ENCODE results near the gene CEP128. TPM values are rescaled to one million over a fixed set of nuclear protein-coding genes. Genes with fewer than 3 reads are reported as not detected.

CEP128 gene
- total RNA-seq, 1 donor from 2014 or later = 6.1 TPM

DNA sequence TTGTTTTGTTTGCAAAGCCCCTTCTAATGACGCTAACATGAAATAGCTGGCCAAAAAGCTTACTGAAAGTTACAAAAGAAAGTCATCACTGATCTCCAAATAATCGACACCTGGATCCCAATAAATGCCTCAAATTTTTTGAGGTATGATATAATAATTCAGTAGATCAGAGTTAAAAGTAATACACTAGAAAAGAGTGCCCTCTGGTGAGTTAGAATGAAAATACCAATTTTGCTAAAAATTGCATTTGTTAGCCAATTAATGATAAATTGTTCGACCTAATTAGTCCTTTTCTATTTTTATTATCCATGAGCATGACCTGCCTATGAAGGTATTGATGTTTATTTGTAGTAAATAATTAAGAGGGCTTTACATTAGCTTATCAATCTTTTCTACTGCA lies 78.6 kb downstream of the CEP128 start:
- TF ChIP-seq, protein P1, sequence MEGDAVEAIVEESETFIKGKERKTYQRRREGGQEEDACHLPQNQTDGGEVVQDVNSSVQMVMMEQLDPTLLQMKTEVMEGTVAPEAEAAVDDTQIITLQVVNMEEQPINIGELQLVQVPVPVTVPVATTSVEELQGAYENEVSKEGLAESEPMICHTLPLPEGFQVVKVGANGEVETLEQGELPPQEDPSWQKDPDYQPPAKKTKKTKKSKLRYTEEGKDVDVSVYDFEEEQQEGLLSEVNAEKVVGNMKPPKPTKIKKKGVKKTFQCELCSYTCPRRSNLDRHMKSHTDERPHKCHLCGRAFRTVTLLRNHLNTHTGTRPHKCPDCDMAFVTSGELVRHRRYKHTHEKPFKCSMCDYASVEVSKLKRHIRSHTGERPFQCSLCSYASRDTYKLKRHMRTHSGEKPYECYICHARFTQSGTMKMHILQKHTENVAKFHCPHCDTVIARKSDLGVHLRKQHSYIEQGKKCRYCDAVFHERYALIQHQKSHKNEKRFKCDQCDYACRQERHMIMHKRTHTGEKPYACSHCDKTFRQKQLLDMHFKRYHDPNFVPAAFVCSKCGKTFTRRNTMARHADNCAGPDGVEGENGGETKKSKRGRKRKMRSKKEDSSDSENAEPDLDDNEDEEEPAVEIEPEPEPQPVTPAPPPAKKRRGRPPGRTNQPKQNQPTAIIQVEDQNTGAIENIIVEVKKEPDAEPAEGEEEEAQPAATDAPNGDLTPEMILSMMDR (IDR thresholded peaks at IDR 0.05) = no peak
- DNase-seq (no peak), ATAC-seq (no peak)
- intact Hi-C loops (cut with DNase I) = no loop called here
- Histone ChIP-seq H3K36me3 (no peaks in the 10 kb centered on the region), H3K27ac (no peak overlapping the region), H3K9me3 (no peaks in the 10 kb centered on the region), H3K27me3 (no peaks in the 10 kb centered on the region), H3K4me3 (no peak overlapping the region), H3K4me1 (no peaks in the 10 kb centered on the region)

DNA sequence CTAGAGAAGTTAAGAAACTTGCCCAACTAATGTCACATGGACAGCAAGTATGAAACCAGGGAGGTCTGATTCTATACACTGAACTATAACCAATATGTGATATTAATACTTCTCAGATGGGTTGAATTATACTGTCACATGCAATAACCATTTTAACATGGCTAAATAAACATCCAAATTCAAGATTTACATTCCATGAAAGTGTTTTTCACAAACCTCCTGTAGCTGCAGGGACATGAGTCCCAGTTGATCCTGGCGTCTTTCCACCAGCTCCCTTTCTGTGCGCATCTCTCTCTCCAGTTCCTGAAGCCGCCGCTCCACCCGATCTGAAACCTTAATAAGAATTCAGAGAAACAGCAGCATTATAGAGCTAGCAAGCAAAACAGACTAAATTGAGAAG lies 79.0 kb downstream of the CEP128 start:
- intact Hi-C loops (cut with DNase I) = no loop called here
- no peak overlapping the region for H3K27ac ChIP-seq
- TF ChIP-seq, protein P1 (IDR thresholded peaks at IDR 0.05) = no peak

DNA sequence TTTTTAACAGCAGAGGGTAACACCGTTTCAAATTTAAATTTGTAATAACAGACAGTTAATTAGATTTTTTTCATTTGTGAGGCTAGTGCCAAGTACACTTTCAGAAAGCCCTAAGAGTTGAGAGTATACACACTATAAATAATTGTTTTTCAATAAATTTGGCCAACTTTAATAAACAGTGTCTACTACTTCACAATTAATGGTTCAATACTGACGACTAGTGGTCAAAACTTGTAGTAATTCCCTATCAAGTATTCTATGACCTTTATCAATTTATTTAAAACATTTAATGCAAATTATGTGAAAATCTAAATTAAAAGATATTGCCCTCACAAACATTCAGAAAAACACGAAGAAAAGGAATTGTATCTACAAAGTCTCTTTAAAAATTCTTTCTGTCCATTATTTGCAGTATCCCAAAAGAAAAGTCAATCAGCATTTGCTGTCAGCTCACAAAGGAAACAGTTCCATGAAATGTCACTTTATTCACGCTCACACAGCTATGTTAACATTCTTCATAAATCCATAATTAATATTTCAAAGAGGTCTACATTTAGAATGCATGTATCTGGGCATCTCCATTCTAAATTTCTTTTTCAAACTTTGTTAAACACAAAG lies 91.2 kb downstream of the CEP128 start:
- Histone ChIP-seq H3K27me3 (no peaks in the 10 kb centered on the region), H3K9me3 (no peaks in the 10 kb centered on the region), H3K4me1 (no peaks in the 10 kb centered on the region), H3K4me3 (no peak overlapping the region), H3K36me3 (no peaks in the 10 kb centered on the region), H3K27ac (no peak overlapping the region)
- no peak for ATAC-seq
- TF ChIP-seq, protein P1 (IDR thresholded peaks at IDR 0.05) = peak; percentile 64
- DNase-seq = no peak
- intact Hi-C loops (cut with DNase I) = no loop called here

More for the DNA sequence above, 79.0 kb downstream of the CEP128 start:
- Histone ChIP-seq H3K27me3 (no peaks in the 10 kb centered on the region), H3K9me3 (no peaks in the 10 kb centered on the region), H3K4me3 (no peak overlapping the region), H3K4me1 (no peaks in the 10 kb centered on the region), H3K36me3 (no peaks in the 10 kb centered on the region)
- ATAC-seq (no peak), DNase-seq (no peak)

DNA sequence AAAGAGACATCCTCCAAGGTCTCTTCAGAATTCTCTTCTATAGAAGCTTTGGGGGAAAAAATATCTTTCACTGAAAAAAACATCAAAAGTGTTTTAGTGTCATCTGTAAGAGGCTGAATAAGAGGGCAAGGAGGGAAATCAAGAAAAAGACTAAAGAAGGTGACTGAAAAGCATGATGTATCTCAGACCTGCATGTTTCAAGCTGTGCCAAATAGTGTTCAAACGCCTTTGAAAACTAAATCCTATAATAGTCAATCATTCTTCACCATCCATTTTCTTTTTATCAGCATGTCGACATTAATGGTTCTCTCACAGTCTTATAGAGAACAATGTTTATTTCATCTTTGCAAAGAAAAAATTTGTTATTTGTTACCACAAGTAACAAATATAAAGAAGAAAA lies 94.5 kb downstream of the CEP128 start:
- H3K9me3 ChIP-seq = no peaks in the 10 kb centered on the region
- no peaks in the 10 kb centered on the region for H3K4me1 ChIP-seq
- H3K36me3 ChIP-seq = no peaks in the 10 kb centered on the region
- H3K4me3 ChIP-seq = no peak overlapping the region
- DNase-seq = no peak
- intact Hi-C loops (cut with DNase I) = no loop called here
- H3K27me3 ChIP-seq = no peaks in the 10 kb centered on the region
- H3K27ac ChIP-seq = no peak overlapping the region
- TF ChIP-seq, protein P1 (IDR thresholded peaks at IDR 0.05) = no peak
- ATAC-seq = no peak

DNA sequence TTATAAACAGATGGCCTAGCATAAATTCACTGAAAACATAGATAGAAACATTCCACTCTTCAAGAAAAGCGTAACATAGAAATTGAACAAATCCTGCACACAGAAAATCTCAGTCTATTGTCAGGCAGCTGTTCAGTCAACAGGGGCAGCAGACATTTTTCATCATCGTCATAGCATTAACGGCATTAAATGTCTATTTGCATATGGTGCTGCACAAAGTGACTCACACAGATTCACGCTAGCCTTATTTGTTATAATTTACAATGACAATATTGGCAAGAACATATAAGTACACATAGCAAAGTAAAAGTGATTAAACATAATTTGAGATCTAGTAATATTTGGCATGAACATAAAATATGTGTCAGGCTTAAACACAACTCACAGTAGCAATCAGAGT lies 95.7 kb downstream of the CEP128 start:
- DNase-seq (no peak), ATAC-seq (no peak)
- no peaks in the 10 kb centered on the region for H3K36me3 ChIP-seq
- intact Hi-C loops (cut with DNase I) = no loop called here
- H3K9me3 ChIP-seq = no peaks in the 10 kb centered on the region
- TF ChIP-seq, protein P1 (IDR thresholded peaks at IDR 0.05) = no peak
- H3K27me3 ChIP-seq = no peaks in the 10 kb centered on the region
- no peaks in the 10 kb centered on the region for H3K4me1 ChIP-seq
- H3K4me3 ChIP-seq = no peak overlapping the region
- no peak overlapping the region for H3K27ac ChIP-seq

DNA sequence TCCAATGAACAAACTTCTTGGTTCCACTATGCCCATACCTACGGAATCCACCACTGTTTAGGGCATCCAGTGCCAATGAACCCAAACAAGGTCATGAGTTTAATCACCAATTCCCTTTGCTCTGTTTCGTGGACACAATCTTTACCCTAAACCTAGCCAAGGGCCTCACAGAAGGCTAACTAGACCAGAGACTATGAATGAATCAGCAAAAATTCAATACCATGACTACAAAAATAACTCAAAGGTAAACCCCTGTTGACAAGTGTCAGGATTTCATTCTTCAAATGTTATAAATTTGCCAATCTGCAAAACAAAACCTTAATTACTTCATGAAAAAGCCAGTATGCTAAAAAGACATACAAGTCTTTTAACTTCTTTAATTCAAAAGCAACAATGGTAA lies 96.7 kb downstream of the CEP128 start:
- Histone ChIP-seq H3K4me1 (no peaks in the 10 kb centered on the region), H3K9me3 (no peaks in the 10 kb centered on the region), H3K36me3 (no peaks in the 10 kb centered on the region), H3K27ac (no peak overlapping the region), H3K4me3 (no peak overlapping the region), H3K27me3 (no peaks in the 10 kb centered on the region)
- ATAC-seq (no peak), DNase-seq (no peak)
- intact Hi-C loops (cut with DNase I) = no loop called here
- TF ChIP-seq, protein P1 (IDR thresholded peaks at IDR 0.05) = no peak

All from upper lobe of right lung (tissue), 1 donor.